ENCODE results near the gene NSFL1C.

NSFL1C gene

GRCh38 chr20:1486566-1486965, 19.9 kb upstream of the NSFL1C start:
- no peak overlapping the region for H3K4me3 ChIP-seq (ENCODE audit: low read depth, low read length)
- DNase-seq (ENCODE audit: low read depth): no peak
- TF ChIP-seq CTCF (IDR thresholded peaks at IDR 0.05; ENCODE audit: control insufficient read depth, extremely low read depth, insufficient read depth): no peak

GRCh38 chr20:1484438-1485116, 17.9 kb upstream of the NSFL1C start:
- no peak for DNase-seq (ENCODE audit: low read depth)
- no peak for TF ChIP-seq CTCF (IDR thresholded peaks at IDR 0.05; ENCODE audit: control insufficient read depth, extremely low read depth, insufficient read depth)
- no peak overlapping the region for H3K4me3 ChIP-seq (ENCODE audit: low read depth, low read length)

- H3K4me3 ChIP-seq (ENCODE audit: low read depth, low read length): no peak overlapping the region
- no peak for TF ChIP-seq CTCF (IDR thresholded peaks at IDR 0.05; ENCODE audit: control insufficient read depth, extremely low read depth, insufficient read depth)
- DNase-seq (ENCODE audit: low read depth): no peak
Measured at GRCh38 chr20:1479831-1480595, 13.4 kb upstream of the NSFL1C start.

- no peak for DNase-seq (ENCODE audit: low read depth)
- no peak overlapping the region for H3K4me3 ChIP-seq (ENCODE audit: low read depth, low read length)
- no peak for TF ChIP-seq CTCF (IDR thresholded peaks at IDR 0.05; ENCODE audit: control insufficient read depth, extremely low read depth, insufficient read depth)
Measured at GRCh38 chr20:1478566-1478965, 11.9 kb upstream of the NSFL1C start.

- no peak for DNase-seq (ENCODE audit: low read depth)
- no peak for TF ChIP-seq CTCF (IDR thresholded peaks at IDR 0.05; ENCODE audit: control insufficient read depth, extremely low read depth, insufficient read depth)
- no peak overlapping the region for H3K4me3 ChIP-seq (ENCODE audit: low read depth, low read length)
Measured at GRCh38 chr20:1477896-1478490, 11.3 kb upstream of the NSFL1C start.

GRCh38 chr20:1474817-1475603, 8.4 kb upstream of the NSFL1C start:
- H3K4me3 ChIP-seq (ENCODE audit: low read depth, low read length): no peak overlapping the region
- DNase-seq (ENCODE audit: low read depth): no peak
- 0 out of 2 replicates have a peak, but pooled peaks have one; percentile 3 for TF ChIP-seq CTCF (IDR thresholded peaks at IDR 0.05; ENCODE audit: control insufficient read depth, extremely low read depth, insufficient read depth)
